Measurements from ENCODE around the gene IGSF23.

- TF ChIP-seq CTCF (IDR thresholded peaks at IDR 0.05) (peak in 1 of 3 donors; percentile 11), POLR2A (IDR thresholded peaks at IDR 0.05) (no peak)
Measured at GRCh38 chr19:44582581-44583265, 30.6 kb upstream of the IGSF23 start.

Measured in ovary (tissue), 3 donors.